Breast epithelium (tissue), 3 donors: ENCODE results near the gene PICALM.

Experiments used
- POLR2AphosphoS5 ChIP-seq, 3 donors: sonication (generic); formaldehyde crosslinking; IDR thresholded peaks; one replicate each; pipeline ENCODE4 v1.6.1; 2017; ENCODE audit warnings: antibody characterized with exemption in 3 of 3
- TF ChIP-seq, protein P1 (sequence below), 3 donors: fragments of 450-650 bp; IDR thresholded peaks; one replicate each; pipeline ENCODE4 v1.5.1; 2016 to 2017; ENCODE audit warnings: antibody characterized with exemption in 3 of 3, mild to moderate bottlenecking in 3 of 3, moderate library complexity in 3 of 3

GRCh38 chr11:86066657-86067008 is 2.3 kb downstream of the PICALM start:
- TF ChIP-seq, protein P1, sequence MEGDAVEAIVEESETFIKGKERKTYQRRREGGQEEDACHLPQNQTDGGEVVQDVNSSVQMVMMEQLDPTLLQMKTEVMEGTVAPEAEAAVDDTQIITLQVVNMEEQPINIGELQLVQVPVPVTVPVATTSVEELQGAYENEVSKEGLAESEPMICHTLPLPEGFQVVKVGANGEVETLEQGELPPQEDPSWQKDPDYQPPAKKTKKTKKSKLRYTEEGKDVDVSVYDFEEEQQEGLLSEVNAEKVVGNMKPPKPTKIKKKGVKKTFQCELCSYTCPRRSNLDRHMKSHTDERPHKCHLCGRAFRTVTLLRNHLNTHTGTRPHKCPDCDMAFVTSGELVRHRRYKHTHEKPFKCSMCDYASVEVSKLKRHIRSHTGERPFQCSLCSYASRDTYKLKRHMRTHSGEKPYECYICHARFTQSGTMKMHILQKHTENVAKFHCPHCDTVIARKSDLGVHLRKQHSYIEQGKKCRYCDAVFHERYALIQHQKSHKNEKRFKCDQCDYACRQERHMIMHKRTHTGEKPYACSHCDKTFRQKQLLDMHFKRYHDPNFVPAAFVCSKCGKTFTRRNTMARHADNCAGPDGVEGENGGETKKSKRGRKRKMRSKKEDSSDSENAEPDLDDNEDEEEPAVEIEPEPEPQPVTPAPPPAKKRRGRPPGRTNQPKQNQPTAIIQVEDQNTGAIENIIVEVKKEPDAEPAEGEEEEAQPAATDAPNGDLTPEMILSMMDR (IDR thresholded peaks at IDR 0.05) = no peak
- TF ChIP-seq POLR2AphosphoS5 (IDR thresholded peaks at IDR 0.05) = no peak
